Left ventricle myocardium inferior (tissue), 1 donor: ENCODE results near the gene LRRC61. TPM values are rescaled to one million over a fixed set of nuclear protein-coding genes. Genes with fewer than 3 reads are reported as not detected.
A peak's percentile ranks its signal among the peaks of the same experiment; 100 is the strongest.
"Not testable (repeated sequence)": the region's sequence is repeated elsewhere in the genome, so short reads cannot be mapped to it uniquely, and the experiment has no call there.

Experiments used
- DNase-seq: peaks from one replicate; pipeline ENCODE4 v3.0.0-alpha.2; 2020
- H3K27ac ChIP-seq: fragments of 200-600 bp; replicated peaks from 2 replicates; pipeline ENCODE4 v1.8.0; 2021
- H3K27me3 ChIP-seq: fragments of 200-600 bp; 2 replicates; pipeline ENCODE4 v1.8.0; 2021; ENCODE audit warnings: low read depth
- H3K36me3 ChIP-seq: fragments of 200-600 bp; 2 replicates; pipeline ENCODE4 v1.8.0; 2021
- H3K4me1 ChIP-seq: fragments of 200-600 bp; 2 replicates; pipeline ENCODE4 v1.8.0; 2021
- H3K4me3 ChIP-seq: fragments of 200-600 bp; 2 replicates; pipeline ENCODE4 v1.8.0; 2021; ENCODE audit warnings: mild to moderate bottlenecking, moderate library complexity
- H3K9me3 ChIP-seq: fragments of 200-600 bp; replicated peaks from 2 replicates; pipeline ENCODE4 v1.8.0; 2021
- intact Hi-C: fragments of 100-400 bp; cut with micrococcal nuclease; formaldehyde crosslinking; loops from one replicate; pipeline ENCODE4 v1.11.0; 2022
- total RNA-seq: library from RNA; stranded (reverse); fragmentation: NEBNext Ultra II Directional; extraction: Animal tissue kit (Norgen Biotek cat#: 25700); gene quantifications from one replicate; pipeline ENCODE4 v1.2.1, GENCODE V29; 2021
- TF ChIP-seq, protein P1 (sequence below): fragments of 200-600 bp; IDR thresholded peaks from 2 replicates; pipeline ENCODE4 v1.8.0; 2021; ENCODE audit warnings: antibody characterized with exemption, mild to moderate bottlenecking, borderline replicate concordance
- donor health status: DM: no; HTN: yes; CAD: no; lungs with severe emphysema.

Gene LRRC61
- total RNA-seq, 1 donor from 2014 or later, result 4.3 TPM

DNA sequence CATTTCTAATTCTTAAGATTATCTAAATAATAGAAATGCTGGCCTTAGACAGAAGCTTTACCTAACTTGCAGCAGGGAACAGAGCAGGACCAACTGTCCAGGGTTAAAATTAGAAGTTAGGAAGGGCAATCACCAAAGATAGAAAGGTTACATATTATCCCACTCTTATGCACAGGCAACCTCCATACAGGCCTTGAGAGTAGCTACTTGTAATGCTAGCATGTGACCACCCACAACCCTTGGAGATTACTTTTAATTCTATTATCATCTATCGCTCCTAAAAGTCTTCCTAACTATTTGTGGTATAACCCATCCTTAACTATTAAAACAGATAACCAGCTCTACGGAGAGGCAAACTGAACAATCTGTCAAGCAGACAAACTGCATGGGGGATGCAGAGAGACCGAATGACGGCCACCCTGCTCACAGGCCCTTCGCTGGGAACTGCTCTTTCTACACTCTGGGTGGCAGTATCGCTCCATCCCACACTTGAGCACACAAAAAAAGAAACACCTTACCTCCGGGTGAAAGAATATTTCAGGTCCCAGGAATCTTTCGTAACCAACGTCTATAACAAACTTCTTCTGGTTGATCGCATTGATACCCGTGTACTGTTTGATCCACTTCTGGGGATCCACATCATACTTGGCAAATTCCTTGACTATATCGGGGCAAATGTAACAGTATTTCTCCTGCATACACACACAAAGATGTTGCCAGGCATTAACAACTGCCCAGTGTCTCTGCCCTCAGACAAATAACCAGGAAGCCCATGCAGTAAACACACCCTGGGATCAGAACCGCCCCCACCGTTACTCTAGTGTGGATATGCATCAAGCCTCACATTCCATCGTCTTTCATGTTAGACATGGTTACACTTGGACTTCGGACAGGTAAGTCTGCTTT is 37.1 kb upstream of the LRRC61 start:
- H3K9me3 ChIP-seq, intact Hi-C loops, DNase-seq, H3K4me1 ChIP-seq, H3K27me3 ChIP-seq, H3K36me3 ChIP-seq, H3K4me3 ChIP-seq, H3K27ac ChIP-seq: not testable (repeated sequence)
- TF ChIP-seq, protein P1, sequence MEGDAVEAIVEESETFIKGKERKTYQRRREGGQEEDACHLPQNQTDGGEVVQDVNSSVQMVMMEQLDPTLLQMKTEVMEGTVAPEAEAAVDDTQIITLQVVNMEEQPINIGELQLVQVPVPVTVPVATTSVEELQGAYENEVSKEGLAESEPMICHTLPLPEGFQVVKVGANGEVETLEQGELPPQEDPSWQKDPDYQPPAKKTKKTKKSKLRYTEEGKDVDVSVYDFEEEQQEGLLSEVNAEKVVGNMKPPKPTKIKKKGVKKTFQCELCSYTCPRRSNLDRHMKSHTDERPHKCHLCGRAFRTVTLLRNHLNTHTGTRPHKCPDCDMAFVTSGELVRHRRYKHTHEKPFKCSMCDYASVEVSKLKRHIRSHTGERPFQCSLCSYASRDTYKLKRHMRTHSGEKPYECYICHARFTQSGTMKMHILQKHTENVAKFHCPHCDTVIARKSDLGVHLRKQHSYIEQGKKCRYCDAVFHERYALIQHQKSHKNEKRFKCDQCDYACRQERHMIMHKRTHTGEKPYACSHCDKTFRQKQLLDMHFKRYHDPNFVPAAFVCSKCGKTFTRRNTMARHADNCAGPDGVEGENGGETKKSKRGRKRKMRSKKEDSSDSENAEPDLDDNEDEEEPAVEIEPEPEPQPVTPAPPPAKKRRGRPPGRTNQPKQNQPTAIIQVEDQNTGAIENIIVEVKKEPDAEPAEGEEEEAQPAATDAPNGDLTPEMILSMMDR, result peak; percentile 77

DNA sequence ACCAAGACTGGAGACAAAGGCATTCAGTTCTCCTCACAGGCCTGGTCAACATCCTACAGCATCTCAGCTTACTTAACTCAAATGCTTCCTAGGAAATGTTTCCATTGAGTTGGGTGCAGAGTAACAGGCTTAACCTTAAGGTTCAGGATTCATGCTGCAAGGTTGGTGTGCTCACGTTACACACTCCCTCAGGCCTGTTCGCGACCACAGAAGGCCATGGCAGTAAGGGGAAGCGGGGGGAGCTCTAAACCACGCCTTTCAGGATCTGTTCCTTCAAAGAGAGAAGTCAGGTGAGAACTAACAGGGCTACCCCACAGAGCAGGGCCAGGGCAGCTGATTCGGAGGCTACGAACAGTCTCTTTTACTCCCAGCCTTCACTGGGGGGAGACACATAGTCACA is 35.3 kb upstream of the LRRC61 start:
- DNase-seq, intact Hi-C loops, H3K9me3 ChIP-seq, H3K4me3 ChIP-seq, H3K36me3 ChIP-seq, H3K4me1 ChIP-seq, H3K27me3 ChIP-seq, H3K27ac ChIP-seq: not testable (repeated sequence)

DNA sequence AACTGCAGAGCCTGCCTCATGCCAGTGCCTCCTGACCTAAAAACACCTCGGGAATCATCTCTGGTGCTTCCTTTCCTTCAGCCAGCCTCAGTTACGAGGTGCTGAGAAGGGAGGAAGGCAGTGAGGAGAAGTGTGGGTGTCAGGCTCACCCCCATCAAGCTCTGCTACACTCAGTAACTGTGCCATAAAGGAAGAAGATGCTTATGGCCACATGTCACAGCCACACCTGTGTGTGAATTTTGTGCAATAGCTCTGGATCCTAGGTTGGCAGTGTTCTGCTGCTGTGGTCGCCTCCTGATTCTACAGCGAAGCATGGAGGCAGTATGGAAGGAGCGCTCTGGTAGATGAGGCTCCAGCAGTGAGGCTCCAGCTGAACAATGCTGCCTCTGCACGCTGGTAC is 34.3 kb upstream of the LRRC61 start:
- H3K4me3 ChIP-seq, H3K36me3 ChIP-seq, H3K9me3 ChIP-seq, DNase-seq, H3K4me1 ChIP-seq, H3K27ac ChIP-seq, intact Hi-C loops, H3K27me3 ChIP-seq: not testable (repeated sequence)

DNA sequence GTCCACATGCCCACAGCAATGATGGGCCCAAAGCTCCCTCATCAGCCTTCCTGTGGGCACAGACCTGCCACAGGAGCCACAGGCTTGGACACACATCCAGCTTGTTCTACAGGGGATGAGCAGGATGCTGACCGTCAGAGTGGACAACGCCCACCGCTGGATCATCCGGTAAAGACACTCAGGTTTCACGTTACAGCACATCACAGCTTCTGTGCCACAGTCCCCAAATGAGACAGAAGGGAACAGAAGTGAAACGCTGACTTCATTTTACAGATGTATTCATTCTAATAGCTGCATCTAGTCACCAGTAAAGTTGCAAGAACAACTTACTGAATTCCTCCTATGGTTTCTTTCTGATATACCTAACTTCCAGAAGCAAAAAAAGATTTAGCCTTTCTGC is 32.8 kb upstream of the LRRC61 start:
- H3K4me1 ChIP-seq, H3K27me3 ChIP-seq, H3K9me3 ChIP-seq, intact Hi-C loops, H3K27ac ChIP-seq, H3K36me3 ChIP-seq, DNase-seq, H3K4me3 ChIP-seq: not testable (repeated sequence)

DNA sequence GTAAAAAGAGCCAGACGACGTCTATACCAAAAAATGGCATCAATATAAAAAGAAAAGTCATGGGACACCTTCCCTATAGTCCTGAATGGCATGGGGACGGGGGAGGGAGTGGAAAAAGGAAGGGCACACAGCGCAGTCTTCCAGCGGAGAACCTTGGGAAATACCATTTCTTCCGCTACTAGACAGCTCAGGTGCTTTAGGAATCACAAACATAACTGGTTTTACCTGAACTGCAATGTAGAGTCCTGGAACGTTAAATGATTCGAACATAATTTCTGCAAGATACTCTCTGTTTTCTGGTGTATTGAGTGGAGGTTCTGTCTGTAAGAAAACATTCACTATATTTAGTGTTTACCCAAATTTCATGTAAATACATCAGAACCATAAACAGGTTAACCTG is 28.1 kb upstream of the LRRC61 start:
- H3K27ac ChIP-seq, H3K4me3 ChIP-seq, DNase-seq, H3K4me1 ChIP-seq, H3K27me3 ChIP-seq, H3K36me3 ChIP-seq, H3K9me3 ChIP-seq, intact Hi-C loops: not testable (repeated sequence)

DNA sequence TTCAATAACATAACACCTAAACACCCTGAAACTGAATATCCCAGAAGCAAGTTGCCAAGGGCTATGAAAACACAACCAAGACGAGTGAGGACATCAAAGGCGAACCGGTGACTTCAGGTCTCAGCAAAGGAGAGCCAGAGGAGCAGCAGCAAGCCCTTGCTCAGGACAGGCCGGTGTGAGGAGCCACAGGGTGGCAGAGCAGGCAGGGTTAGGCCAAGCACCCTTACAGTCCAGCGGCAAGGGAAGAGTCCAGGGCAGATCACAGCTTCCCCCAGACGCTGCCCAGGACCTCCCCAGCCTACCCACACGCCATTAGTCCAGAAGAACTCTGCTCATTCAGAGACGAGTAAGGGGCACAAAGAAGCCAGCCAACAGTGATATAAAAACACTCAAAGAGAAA is 27.5 kb upstream of the LRRC61 start:
- H3K9me3 ChIP-seq, intact Hi-C loops, H3K27me3 ChIP-seq, H3K36me3 ChIP-seq, H3K4me3 ChIP-seq, H3K27ac ChIP-seq, DNase-seq, H3K4me1 ChIP-seq: not testable (repeated sequence)

DNA sequence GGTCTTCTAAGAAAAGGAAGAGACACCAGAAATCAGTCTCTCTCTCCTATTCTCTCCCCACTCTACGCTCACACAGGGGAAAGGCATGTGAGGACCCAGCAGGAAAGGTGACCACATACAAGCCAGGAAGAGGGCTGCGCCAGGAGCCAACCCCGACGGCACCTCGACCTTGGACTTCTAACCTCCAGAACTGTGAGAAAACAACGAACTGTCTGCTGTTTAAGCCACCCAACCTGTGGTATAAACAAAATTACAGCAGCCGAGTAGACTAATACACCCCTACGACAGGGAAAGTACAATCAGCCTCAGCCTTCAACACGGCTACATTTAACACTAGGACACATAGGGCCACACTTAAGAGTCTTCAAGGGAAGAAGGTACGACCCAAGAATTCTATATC is 26.4 kb upstream of the LRRC61 start:
- H3K27me3 ChIP-seq, H3K36me3 ChIP-seq, DNase-seq, H3K27ac ChIP-seq, H3K4me3 ChIP-seq, H3K4me1 ChIP-seq, H3K9me3 ChIP-seq, intact Hi-C loops: not testable (repeated sequence)

DNA sequence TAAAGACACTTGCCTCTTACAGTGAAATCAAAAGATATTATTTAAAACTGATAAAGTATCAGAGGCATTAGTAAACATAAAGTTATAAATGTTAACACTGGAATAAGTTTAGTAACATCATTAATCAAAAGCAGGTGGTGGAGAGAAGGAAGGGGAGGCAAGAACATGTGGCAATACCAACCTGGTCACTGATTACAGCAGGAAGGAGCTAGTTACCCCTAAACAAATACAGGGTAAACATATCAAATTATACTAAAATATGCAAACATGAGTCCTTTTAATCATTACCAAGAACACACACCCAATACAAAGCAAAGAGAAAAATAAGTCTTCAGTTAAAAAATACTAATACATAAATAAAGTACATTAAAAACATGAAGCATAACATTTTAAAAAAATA is 25.2 kb upstream of the LRRC61 start:
- intact Hi-C loops, H3K4me1 ChIP-seq, H3K9me3 ChIP-seq: not testable (repeated sequence)

DNA sequence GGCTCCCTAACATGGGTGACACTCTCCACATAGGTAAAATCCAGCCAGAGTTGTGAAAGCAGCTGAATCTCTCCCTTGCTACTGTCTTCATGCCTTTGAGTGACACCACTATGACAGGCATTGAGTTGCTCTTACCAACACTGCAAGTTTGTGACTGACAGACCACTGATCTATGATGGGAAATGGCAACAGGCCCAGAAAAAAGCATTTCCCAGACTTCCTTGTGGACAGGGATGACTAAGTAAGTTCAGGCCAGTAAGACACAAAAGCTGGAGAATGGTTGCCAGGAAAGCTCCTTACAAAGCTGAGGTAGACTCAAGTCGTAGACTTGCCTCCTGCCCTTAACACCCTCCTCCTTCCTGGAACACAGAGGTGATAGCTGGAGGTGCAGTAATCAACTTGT is 20.2 kb upstream of the LRRC61 start:
- H3K4me1 ChIP-seq, DNase-seq, H3K27ac ChIP-seq, H3K36me3 ChIP-seq, H3K27me3 ChIP-seq, H3K4me3 ChIP-seq, intact Hi-C loops, H3K9me3 ChIP-seq: not testable (repeated sequence)

More for the DNA sequence above, 25.2 kb upstream of the LRRC61 start:
- H3K27ac ChIP-seq, H3K36me3 ChIP-seq, DNase-seq, H3K4me3 ChIP-seq, H3K27me3 ChIP-seq: not testable (repeated sequence)

DNA sequence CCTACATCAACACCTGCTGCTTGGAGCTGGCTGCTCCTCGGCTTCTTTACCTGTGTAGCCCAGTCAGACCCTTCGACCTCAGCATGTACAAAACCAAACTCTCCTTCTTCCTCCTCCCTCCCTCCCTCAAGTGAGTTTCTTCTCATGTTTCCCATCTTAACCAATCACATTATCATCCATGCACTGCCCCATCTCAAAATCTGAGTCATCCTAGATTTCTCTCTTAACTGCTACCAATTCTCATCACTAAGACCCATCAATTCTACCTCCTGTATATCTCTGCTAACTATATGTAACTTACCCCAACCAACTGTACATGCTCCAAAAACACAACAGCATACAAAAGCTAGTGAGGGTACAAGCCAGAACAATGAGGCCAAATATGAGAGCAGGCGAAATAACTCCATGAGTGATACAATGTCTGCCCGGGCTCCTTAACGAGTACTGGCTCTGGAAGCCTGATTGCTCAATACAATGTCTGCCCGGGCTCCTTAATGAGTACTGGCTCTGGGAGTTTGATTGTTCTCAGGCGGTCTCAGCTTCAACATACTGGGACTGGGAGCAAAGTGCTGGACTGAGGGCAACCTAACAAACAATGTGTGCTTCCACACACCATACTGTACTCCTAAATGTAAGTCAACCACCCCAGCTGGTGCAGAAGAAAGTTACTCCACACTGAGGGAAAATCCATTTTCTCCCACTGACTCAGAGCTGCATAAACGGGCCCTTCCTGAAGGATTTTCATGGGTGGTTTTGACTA is 18.5 kb upstream of the LRRC61 start:
- H3K4me3 ChIP-seq, intact Hi-C loops, H3K36me3 ChIP-seq, DNase-seq, H3K4me1 ChIP-seq, H3K9me3 ChIP-seq, H3K27ac ChIP-seq, H3K27me3 ChIP-seq: not testable (repeated sequence)

DNA sequence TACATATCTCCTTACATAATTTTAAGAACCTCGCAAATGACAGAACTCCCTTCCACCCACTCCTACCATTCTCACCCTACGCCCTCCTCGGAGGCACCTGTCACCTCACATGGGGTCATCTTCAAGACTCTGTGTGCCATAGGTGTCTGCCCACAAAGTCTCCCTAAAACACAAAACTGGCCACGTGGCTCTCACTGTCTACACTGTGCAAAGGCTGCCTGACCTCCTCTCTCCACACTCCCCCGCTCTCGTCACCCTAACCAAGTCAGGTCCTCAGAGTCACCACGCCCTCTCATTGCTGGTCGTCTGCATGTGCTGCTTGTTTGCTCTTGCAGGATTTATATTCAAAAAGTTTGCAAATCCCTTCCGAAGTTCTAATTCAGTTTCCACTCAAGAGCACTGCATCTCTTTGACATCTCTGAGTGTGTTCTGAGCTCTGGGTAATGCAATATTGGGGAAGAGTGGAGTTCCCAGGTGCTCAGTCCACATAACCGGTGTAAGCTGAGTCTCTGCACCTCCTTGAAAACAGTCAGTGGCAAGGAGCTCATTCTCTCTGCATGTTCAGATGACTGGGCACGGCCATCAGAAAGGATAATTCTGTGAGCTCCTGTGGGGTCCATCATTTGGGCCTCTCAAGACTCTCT is 17.8 kb upstream of the LRRC61 start:
- H3K9me3 ChIP-seq, DNase-seq, H3K36me3 ChIP-seq, H3K4me1 ChIP-seq, H3K4me3 ChIP-seq, H3K27ac ChIP-seq, H3K27me3 ChIP-seq, intact Hi-C loops: not testable (repeated sequence)

DNA sequence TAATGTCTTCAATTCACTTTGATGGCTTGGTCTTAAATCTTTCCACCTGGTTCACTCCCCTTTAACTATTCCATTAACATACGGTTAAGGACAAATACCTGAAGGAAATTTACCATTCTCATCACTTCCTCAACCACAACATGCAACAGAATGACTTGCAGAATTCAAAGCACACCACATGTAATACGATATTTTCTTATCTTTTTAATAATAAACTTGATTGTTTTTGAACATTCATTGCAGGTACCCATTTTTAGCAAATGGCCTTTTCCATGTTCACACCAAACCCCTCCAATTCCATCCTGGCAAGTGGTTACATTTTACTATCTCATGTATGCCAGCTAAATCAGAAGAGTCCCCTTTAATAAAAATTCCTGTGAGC is 17.3 kb upstream of the LRRC61 start:
- H3K9me3 ChIP-seq, H3K27ac ChIP-seq, H3K4me1 ChIP-seq, DNase-seq, H3K27me3 ChIP-seq, intact Hi-C loops, H3K36me3 ChIP-seq, H3K4me3 ChIP-seq: not testable (repeated sequence)
